Measurements from ENCODE around the gene PROX1. TPM values are rescaled to one million over a fixed set of nuclear protein-coding genes. Genes with fewer than 3 reads are reported as not detected.

Gene PROX1
- total and polyA plus RNA-seq, 8 donors: 0.23 to 6.1 (median 2.7) TPM

DNA sequence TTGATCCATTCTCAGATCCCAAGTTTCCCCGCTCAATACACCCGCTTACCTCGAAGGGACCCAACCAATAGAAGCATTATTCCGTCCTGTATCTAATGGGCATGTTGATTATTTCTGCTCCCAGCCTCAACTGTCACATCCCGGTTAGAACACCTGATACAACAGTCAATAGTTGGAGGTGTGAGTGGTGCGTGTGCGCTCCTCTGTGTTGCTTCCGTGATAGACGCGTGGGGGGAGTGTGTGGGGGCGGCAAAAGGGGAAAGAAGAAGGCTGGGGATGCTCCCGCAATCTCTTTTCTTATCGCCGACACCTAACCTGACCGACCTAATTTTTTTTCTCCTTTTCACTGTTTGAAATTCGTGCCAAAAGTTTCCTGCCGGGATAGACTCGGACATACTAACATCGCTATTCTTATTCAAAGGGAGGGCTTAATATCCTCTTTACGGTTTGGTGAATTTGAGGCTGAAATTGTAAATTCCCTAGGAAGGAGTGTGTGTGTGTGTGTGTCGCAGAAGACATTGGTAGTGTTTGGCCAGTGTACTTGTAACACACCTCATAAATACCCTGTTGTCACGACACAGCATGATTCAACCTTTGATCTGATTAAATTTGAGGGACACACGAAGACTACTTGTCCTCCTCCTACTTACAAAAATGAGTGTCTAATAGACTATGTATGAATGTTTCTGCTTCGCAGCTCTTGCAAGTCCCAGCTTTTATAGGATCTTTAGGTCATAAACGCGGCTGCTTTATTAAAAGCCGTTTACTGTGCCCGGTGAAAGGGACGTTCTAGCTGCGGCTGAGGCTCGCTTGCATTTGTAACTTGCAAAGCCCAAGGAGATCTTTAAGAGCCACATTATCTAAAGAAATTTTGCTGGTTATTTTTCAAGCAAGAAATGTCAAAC, 1.5 kb upstream of the PROX1 start:
- intact Hi-C loops (cut with DNase I; ENCODE audit: low total_unique reads): no loop called here
- H3K27me3 ChIP-seq: peaks cover 27 to 98% (median 74%) of the 10 kb centered on the region in 3 donors
- H3K4me3 ChIP-seq: peak overlapping the region in 1 of 4 donors; percentile 62
- peak overlapping the region in 2 of 5 donors; percentile 69 to 89 for H3K27ac ChIP-seq
- TF ChIP-seq, protein P1, sequence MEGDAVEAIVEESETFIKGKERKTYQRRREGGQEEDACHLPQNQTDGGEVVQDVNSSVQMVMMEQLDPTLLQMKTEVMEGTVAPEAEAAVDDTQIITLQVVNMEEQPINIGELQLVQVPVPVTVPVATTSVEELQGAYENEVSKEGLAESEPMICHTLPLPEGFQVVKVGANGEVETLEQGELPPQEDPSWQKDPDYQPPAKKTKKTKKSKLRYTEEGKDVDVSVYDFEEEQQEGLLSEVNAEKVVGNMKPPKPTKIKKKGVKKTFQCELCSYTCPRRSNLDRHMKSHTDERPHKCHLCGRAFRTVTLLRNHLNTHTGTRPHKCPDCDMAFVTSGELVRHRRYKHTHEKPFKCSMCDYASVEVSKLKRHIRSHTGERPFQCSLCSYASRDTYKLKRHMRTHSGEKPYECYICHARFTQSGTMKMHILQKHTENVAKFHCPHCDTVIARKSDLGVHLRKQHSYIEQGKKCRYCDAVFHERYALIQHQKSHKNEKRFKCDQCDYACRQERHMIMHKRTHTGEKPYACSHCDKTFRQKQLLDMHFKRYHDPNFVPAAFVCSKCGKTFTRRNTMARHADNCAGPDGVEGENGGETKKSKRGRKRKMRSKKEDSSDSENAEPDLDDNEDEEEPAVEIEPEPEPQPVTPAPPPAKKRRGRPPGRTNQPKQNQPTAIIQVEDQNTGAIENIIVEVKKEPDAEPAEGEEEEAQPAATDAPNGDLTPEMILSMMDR (IDR thresholded peaks at IDR 0.05): no peak
- no peak for TF ChIP-seq POLR2A (IDR thresholded peaks at IDR 0.05)
- no peak for TF ChIP-seq EP300 (IDR thresholded peaks at IDR 0.05)
- no peak for TF ChIP-seq POLR2AphosphoS5 (IDR thresholded peaks at IDR 0.05)
- DNase-seq: no peak
- no peaks in the 10 kb centered on the region for H3K9me3 ChIP-seq
- H3K4me1 ChIP-seq: peaks cover 26 to 70% (median 62%) of the 10 kb centered on the region in 4 donors
- no peaks in the 10 kb centered on the region for H3K36me3 ChIP-seq
- WGBS, 5 donors: 7 to 14% (median 11%) methylated on average over 31 of the region's 31 CpGs

DNA sequence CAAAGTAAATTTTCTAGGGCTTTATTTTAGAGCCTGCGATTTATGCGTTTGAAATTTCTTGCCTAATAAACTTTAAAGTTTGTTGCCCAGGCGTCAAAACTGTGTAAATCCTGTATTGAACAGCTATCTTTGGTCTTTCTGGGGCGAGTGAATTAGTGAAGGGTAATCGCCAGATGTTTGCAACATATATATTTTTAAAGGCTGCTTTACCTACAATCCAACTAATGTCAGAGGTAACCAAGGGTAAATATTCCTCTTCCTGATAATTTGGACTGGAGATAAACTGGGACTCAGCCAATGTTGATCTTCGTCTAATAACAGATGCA, 885 bp upstream of the PROX1 start:
- WGBS, 5 donors: 5 to 9% (median 8%) methylated on average over 6 of the region's 6 CpGs
- H3K27ac ChIP-seq: peak overlapping the region in 2 of 5 donors; percentile 69 to 89
- DNase-seq: no peak
- H3K9me3 ChIP-seq: no peaks in the 10 kb centered on the region
- intact Hi-C loops (cut with DNase I; ENCODE audit: low total_unique reads): no loop called here
- peaks cover 27 to 97% (median 70%) of the 10 kb centered on the region in 3 donors for H3K27me3 ChIP-seq
- TF ChIP-seq POLR2A (IDR thresholded peaks at IDR 0.05) (no peak), POLR2AphosphoS5 (IDR thresholded peaks at IDR 0.05) (no peak), EP300 (IDR thresholded peaks at IDR 0.05) (no peak)
- TF ChIP-seq, protein P1 (IDR thresholded peaks at IDR 0.05): no peak
- H3K4me3 ChIP-seq: peak overlapping the region; percentile 50 to 62 (median 56)
- no peaks in the 10 kb centered on the region for H3K36me3 ChIP-seq
- peaks cover 26 to 70% (median 62%) of the 10 kb centered on the region in 4 donors for H3K4me1 ChIP-seq

DNA sequence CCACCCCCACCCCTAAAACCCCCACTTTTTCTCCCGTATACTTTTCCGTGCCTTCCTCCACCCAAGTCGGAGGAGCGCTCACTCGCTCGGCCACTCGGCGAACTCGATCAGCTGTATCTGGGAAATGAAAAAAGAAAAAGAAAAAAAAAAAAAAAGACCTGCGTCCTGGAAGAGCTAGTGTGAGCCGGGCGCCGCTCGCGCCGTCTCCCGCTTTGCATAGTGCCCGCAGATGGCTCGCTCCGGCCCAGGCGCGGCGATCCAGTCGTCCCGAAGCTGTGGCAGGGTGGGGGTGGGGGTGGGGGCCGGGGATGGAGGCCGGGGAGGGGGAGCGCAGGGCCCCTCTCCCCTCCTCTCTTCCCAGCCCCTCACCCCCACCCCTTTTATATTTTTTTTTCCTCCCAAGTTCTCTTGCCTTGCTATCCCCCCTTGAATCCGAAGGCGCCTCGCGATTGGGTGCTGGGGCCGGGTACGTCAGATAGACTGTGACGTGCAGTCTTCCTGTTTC, 299 bp upstream of the PROX1 start:
- Histone ChIP-seq H3K27ac (peak overlapping the region; percentile 48 to 89 (median 69)), H3K4me1 (peaks cover 26 to 68% (median 59%) of the 10 kb centered on the region in 4 donors), H3K27me3 (peaks cover 26 to 91% (median 64%) of the 10 kb centered on the region in 3 donors), H3K9me3 (no peaks in the 10 kb centered on the region), H3K36me3 (no peaks in the 10 kb centered on the region), H3K4me3 (peak overlapping the region; percentile 50 to 62 (median 56))
- DNase-seq: peak; percentile 42 to 96
- TF ChIP-seq POLR2A (IDR thresholded peaks at IDR 0.05) (no peak), POLR2AphosphoS5 (IDR thresholded peaks at IDR 0.05) (no peak), EP300 (IDR thresholded peaks at IDR 0.05) (no peak)
- TF ChIP-seq, protein P1 (IDR thresholded peaks at IDR 0.05): no peak
- intact Hi-C loops (cut with DNase I; ENCODE audit: low total_unique reads): no loop called here
- WGBS, 5 donors: 0 to 2% (median 1%) methylated on average over 24 to 35 of the region's 35 CpGs

DNA sequence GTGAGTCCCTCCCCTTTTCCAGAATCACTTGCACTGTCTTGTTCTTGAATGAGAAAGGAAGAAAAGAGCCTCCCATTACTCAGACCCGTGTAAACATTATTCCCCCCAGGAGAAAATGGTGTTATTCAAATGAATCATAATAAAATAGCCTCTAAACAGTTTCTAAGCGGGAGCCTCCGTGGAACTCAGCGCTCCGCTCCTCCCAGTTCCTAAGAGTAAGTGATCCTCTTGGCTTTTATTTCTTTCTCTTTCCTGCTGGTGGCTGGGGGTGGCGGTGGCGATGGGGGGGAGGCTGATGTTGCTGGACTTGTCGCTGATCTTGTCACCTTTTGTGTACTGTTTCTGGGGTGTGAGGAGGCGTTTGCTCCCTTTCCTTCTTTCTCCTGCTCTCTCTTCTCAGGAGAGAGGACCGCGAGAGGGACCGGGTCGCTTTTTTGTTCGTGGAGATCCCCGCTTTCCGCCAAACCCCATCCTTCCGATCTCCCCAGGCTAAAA, 781 bp downstream of the PROX1 start:
- H3K36me3 ChIP-seq: no peaks in the 10 kb centered on the region
- WGBS, 5 donors: 1 to 3% (median 2%) methylated on average over 17 of the region's 17 CpGs
- peak overlapping the region; percentile 50 to 62 (median 56) for H3K4me3 ChIP-seq
- H3K9me3 ChIP-seq: no peaks in the 10 kb centered on the region
- peak in 1 of 2 donors; percentile 54 for DNase-seq
- H3K27ac ChIP-seq: peak overlapping the region in 4 of 5 donors; percentile 65 to 89 (median 76)
- H3K4me1 ChIP-seq: peaks cover 16 to 58% (median 49%) of the 10 kb centered on the region in 4 donors
- intact Hi-C loops (cut with DNase I; ENCODE audit: low total_unique reads): no loop called here
- peaks cover 15 to 81% (median 54%) of the 10 kb centered on the region in 3 donors for H3K27me3 ChIP-seq
- TF ChIP-seq POLR2A (IDR thresholded peaks at IDR 0.05): no peak
- no peak for TF ChIP-seq EP300 (IDR thresholded peaks at IDR 0.05)
- TF ChIP-seq, protein P1 (IDR thresholded peaks at IDR 0.05): no peak
- TF ChIP-seq POLR2AphosphoS5 (IDR thresholded peaks at IDR 0.05): no peak
